Ascending aorta (tissue), 2 donors: Measurements from ENCODE around the gene ISM1. TPM values are rescaled to one million over a fixed set of nuclear protein-coding genes. Genes with fewer than 3 reads are reported as not detected.
A peak's percentile ranks its signal among the peaks of the same experiment; 100 is the strongest.

ENCODE experiments used
- DNase-seq, 2 donors: peaks; one replicate each; pipeline ENCODE4 v3.0.0-alpha.2; 2019; ENCODE audit warnings: low spot score in 2 of 2
- H3K27ac ChIP-seq, 2 donors: fragments of 200-600 bp; sonication (generic); one replicate each; pipeline ENCODE4 v1.5.1; 2016 to 2017; ENCODE audit warnings: mild to moderate bottlenecking in 1 of 2
- H3K27me3 ChIP-seq: fragments of 200-600 bp; sonication (generic); one replicate; pipeline ENCODE4 v1.5.1; 2017
- H3K36me3 ChIP-seq, 2 donors: fragments of 200-600 bp; sonication (generic); one replicate each; pipeline ENCODE4 v1.5.1; 2016
- H3K4me1 ChIP-seq, 2 donors: fragments of 200-600 bp; sonication (generic); one replicate each; pipeline ENCODE4 v1.5.1; 2016 to 2017; ENCODE audit warnings: mild to moderate bottlenecking in 1 of 2
- H3K4me3 ChIP-seq, 2 donors: fragments of 200-600 bp; sonication (generic); one replicate each; pipeline ENCODE4 v1.5.1; 2016 to 2017; ENCODE audit warnings: mild to moderate bottlenecking in 1 of 2
- H3K9me3 ChIP-seq, 2 donors: fragments of 200-600 bp; sonication (generic); one replicate each; pipeline ENCODE4 v1.5.1; 2016
- CTCF ChIP-seq, 3 experiments: fragments of 200-600 bp in 2 of 3; fragments of 450-650 bp in 1 of 3; sonication (generic) in 2 of 3; IDR thresholded peaks; one replicate each; pipeline ENCODE4 v1.5.1; 2016 to 2019; ENCODE audit warnings: antibody characterized with exemption in 3 of 3, mild to moderate bottlenecking in 1 of 3, moderate library complexity in 1 of 3
- intact Hi-C: fragments of 100-400 bp; cut with DNase I; formaldehyde crosslinking; loops from one replicate; pipeline ENCODE4 v1.15.1; 2023
- total RNA-seq: library from RNA; depleted of rRNA; stranded (reverse); fragments of >200 nt; gene quantifications from one replicate; pipeline ENCODE4 v1.1.0, GENCODE V29; 2016

Gene ISM1
- total RNA-seq, 1 donor from 2014 or later: 60.1 TPM

- no peak for DNase-seq
- Histone ChIP-seq H3K27me3 (no peaks in the 10 kb centered on the region), H3K27ac (no peak overlapping the region), H3K4me1 (no peaks in the 10 kb centered on the region), H3K9me3 (peaks cover 0 to 12% of the 10 kb centered on the region in 2 donors), H3K4me3 (no peak overlapping the region), H3K36me3 (no peaks in the 10 kb centered on the region)
- intact Hi-C loops: loop anchor here (10.0 kb wide), 1 partner anchor 224 kb away; no protein-coding TSS in a partner anchor
- no peak for TF ChIP-seq CTCF (IDR thresholded peaks at IDR 0.05)
Measured at GRCh38 chr20:13320702-13321101, 99.6 kb downstream of the ISM1 start.

GRCh38 chr20:13321416-13321815 lies 100.3 kb downstream of the ISM1 start:
- intact Hi-C loops: loop anchor here (10.0 kb wide), 1 partner anchor 223 kb away; no protein-coding TSS in a partner anchor
- Histone ChIP-seq H3K27me3 (no peaks in the 10 kb centered on the region), H3K4me3 (no peak overlapping the region), H3K9me3 (peaks cover 0 to 9% of the 10 kb centered on the region in 2 donors), H3K27ac (no peak overlapping the region), H3K4me1 (no peaks in the 10 kb centered on the region), H3K36me3 (no peaks in the 10 kb centered on the region)
- no peak for DNase-seq
- no peak for TF ChIP-seq CTCF (IDR thresholded peaks at IDR 0.05)

GRCh38 chr20:13322198-13322597 lies 101.1 kb downstream of the ISM1 start:
- no peak for TF ChIP-seq CTCF (IDR thresholded peaks at IDR 0.05)
- intact Hi-C loops: loop anchor here (10.0 kb wide), 1 partner anchor 223 kb away; no protein-coding TSS in a partner anchor
- Histone ChIP-seq H3K27me3 (no peaks in the 10 kb centered on the region), H3K9me3 (peaks cover 0 to 4% of the 10 kb centered on the region in 2 donors), H3K4me1 (no peaks in the 10 kb centered on the region), H3K36me3 (no peaks in the 10 kb centered on the region), H3K4me3 (no peak overlapping the region), H3K27ac (no peak overlapping the region)
- DNase-seq: no peak

GRCh38 chr20:13322621-13323020 lies 101.5 kb downstream of the ISM1 start:
- Histone ChIP-seq H3K4me3 (no peak overlapping the region), H3K27ac (no peak overlapping the region)
- intact Hi-C loops: loop anchor here (10.0 kb wide), 1 partner anchor 222 kb away; no protein-coding TSS in a partner anchor

GRCh38 chr20:13325033-13325432 lies 104.0 kb downstream of the ISM1 start:
- Histone ChIP-seq H3K4me1 (no peaks in the 10 kb centered on the region), H3K4me3 (no peak overlapping the region), H3K27me3 (no peaks in the 10 kb centered on the region), H3K9me3 (no peaks in the 10 kb centered on the region), H3K36me3 (no peaks in the 10 kb centered on the region), H3K27ac (no peak overlapping the region)
- TF ChIP-seq CTCF (IDR thresholded peaks at IDR 0.05): peak in 1 of 3 experiments; percentile 45
- intact Hi-C loops: loop anchor here (10.0 kb wide), 1 partner anchor 220 kb away; no protein-coding TSS in a partner anchor
- DNase-seq: no peak

More at GRCh38 chr20:13322621-13323020, 101.5 kb downstream of the ISM1 start:
- no peak for TF ChIP-seq CTCF (IDR thresholded peaks at IDR 0.05)
- no peaks in the 10 kb centered on the region for H3K9me3 ChIP-seq
- H3K36me3 ChIP-seq: no peaks in the 10 kb centered on the region
- DNase-seq: no peak
- no peaks in the 10 kb centered on the region for H3K4me1 ChIP-seq
- H3K27me3 ChIP-seq: no peaks in the 10 kb centered on the region
